GM21786 (cell line): ENCODE measurements around the gene ALOX12B.
A peak's percentile ranks its signal among the peaks of the same experiment; 100 is the strongest.
"Not testable (repeated sequence)": the region's sequence is repeated elsewhere in the genome, so short reads cannot be mapped to it uniquely, and the experiment has no call there.

Experiments
- ATAC-seq: cut with Tn5 transposase; IDR thresholded peaks from one replicate; pipeline ENCODE4 v1.9.1; 2021; ENCODE audit not compliant: unreplicated experiment

The ALOX12B gene

DNA sequence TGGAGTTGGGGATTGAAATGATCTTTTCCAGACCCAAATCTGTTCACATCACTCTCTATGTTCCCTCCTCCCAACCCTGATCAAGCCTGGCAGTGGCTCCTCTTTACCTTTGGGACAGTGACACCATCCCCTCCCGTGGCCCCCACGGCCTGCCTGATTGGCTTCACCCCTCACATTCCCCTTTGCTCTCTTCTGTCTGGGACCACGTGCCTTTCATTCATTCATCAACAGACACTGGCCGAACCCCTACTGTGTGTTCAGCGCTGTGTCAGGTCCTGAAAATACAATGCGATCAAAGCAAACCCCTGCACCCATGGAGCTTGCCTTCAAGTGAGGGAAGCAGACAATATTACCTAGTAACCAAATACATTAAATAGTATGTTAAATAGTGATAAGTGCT, 2.2 kb upstream of the ALOX12B start:
- no peak for ATAC-seq

GRCh38 chr17:8087952-8088230, 375 bp upstream of the ALOX12B start:
- no peak for ATAC-seq

DNA sequence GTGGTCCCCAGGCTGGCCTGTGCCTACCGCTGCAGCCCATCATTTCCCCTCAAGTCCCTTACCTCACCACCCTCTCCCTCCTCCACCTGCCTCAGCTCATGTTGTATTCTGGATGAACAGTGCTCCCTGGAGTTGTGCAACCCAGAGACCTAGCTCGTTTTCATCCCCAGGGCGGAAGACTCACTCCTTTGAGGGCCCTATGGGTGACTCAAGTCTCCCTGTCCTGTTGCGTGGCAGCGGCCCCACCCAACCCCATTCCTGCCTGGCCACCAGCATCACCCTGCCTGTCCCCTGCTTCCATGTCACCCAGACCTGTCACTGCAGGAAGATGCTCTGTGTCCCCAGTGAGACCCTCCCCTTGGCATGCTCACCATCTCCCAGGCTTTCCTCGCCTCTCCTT, 3.3 kb downstream of the ALOX12B start:
- ATAC-seq, result no peak

- ATAC-seq, result no peak
These were observed 5.2 kb downstream of the ALOX12B start for GRCh38 chr17:8082292-8082691.

DNA sequence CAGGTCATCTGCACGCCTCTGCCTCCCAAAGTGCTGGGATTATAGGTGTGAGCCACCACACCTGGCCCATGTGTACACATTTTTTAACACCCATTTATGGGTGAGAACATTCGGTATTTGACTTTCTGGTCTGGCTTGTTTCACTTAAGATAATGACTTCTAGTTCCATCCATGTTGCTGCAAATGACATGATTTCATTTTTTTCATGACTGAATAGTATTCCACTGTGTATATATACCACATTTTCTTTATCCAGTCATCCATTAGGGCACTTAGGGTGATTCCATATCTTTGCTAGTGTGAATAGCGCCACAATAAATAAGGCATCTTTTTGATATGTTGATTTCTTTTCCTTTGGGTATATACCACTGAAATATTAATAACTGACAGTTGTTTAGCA, 5.6 kb downstream of the ALOX12B start:
- no peak for ATAC-seq

DNA sequence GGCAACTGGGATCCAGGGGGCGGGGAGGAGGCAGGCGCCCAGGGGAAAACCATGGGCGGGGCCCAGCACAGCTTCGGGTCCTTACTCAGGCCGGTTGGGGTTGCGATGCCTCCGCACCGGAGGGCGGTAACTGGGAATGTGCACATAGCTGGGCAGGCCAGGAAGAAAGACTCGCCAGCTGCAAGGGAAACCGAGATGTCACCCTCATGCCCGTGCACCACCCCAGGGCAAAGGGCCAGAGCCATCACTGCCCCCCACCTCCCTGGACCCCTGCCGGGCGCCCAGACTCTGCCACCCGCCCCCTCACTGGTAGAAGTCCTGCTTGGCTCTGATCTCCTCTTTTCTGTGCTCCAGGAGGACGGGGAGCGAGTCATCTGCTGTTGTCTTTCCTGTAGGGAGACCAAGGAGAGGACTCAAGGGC, 6.7 kb downstream of the ALOX12B start:
- no peak for ATAC-seq

DNA sequence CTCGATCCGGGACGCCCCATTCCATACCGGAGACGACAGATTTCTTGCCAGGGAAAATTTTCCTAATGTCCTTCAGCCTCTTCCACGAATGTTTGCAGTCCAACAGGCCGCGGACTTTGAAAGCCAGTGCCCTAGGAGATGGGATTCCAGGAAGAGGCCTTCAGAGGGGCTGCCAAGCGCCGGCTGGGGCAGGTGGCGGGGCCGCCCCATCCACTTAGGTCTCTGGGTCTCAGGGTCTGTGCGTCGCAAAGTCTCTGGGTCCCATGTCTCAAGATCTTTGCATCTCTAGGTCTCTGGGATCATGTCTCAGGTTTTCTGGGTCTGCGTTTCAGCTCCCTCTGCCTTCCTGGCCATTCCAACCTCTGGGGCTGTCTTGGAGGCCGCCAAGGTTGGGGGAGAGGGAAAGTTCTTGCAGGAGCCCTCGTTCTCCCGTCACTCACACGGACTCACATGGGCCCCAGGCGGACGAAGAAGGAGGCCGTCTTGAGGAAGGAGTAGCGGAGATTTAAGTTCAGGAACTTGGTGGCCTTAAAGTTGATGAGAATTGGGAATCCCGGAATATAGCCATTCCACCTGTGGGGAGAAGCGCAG, 7.2 kb downstream of the ALOX12B start:
- no peak for ATAC-seq

- peak; percentile 61 for ATAC-seq
These were observed 8.0 kb downstream of the ALOX12B start for GRCh38 chr17:8079291-8080207.

GRCh38 chr17:8077939-8078338, 9.6 kb downstream of the ALOX12B start:
- ATAC-seq, result not testable (repeated sequence)

GRCh38 chr17:8076502-8077266, 10.8 kb downstream of the ALOX12B start:
- no peak for ATAC-seq

- no peak for ATAC-seq
These were observed 11.8 kb downstream of the ALOX12B start for GRCh38 chr17:8075574-8076342.

DNA sequence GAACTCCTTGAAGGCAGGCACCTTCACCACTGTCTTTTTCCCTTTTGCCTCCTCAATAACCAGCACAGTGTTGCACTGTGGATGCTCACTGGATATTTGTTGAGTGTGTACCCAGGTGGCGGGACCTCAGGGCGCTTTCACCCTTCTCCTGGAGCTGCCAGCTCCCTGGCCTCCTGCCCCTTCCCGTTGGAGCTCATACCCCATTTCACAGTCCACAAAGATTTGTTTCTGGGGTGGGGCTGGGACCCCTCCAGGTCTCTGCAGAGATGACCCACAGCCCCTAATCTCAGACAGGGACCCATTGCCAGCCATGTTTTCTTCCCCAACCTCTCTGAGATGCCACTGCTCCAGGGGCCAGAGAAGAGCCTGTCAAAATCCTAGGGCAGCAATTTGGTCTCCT, 12.4 kb downstream of the ALOX12B start:
- no peak for ATAC-seq

GRCh38 chr17:8074554-8074953, 13.0 kb downstream of the ALOX12B start:
- ATAC-seq, result no peak

DNA sequence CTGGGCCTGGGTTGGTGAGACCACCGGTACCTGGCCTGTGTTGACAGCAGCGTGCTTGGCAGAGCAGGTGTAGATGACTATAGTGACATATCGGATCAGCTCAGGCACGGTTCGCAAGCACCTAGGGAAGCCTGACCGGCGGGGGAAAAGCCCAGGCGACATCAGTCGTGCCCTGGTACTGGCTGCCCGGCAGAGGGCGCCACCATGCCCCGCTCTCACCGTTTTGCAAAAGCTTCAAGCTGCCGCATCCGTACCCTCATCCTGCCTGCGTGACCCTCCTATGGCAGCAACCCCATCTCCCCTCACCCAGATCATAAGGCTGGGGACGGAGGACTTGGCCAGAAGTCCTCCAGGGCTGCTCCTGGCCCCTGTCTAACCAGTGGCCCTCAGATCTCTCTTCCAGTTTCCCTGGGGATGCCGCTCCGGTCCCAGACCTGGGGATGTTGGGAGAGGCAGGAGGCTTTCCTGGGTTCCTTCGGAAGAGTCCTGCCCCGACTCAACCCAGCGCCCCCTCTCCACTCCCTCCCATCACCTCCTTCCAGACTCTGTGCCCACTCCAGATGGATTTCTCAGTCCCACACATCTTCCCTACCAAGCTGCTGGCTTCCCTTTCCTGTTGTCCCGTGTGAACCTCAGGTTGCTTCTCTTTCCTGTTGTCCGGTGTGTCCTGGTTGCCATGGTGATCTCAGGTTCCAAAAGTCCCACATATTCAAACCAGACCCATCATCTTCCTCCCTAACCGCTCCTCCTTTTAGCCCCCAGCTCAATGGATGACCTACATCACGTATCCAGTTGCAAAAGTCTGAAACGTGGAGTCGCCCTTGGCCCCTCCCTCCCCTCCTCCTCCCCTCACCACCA, 13.7 kb downstream of the ALOX12B start:
- ATAC-seq, result no peak

DNA sequence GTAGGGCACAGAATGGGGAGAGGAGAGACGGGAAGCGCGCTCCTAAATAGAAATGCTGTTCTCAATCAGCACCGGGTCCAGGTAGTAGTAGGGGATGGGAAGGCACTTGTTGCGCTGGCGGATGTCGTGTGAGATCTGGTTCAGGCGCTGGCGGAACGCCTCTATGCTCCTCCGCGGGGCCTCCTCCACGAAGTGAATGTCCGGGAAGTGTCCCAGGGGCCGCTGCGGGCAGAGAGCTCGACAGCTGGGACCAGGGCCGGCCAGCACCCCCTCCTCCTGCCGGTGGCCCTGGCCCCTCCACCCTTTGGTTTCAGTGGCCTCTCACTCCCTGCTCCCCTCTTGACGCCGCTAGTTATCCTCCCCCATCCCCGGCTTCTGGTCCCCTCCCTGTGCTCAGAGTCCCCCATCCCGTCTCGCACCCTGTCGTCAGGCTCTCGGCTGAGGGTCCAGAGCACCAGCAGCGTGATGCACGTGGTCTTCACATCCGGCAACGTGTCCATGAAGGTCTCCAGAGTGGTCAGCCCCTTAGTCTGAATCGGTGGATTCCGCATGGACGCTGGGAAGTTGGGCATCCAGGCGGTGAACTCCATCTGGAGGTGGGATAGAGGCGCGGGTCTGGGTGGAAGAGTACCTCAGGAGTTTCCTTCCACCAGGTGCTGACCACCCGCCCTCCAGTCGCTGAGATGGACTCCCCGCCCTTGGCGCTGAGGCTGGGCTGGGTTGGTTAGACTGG, 14.6 kb downstream of the ALOX12B start:
- ATAC-seq, result no peak

- ATAC-seq, result no peak
These were observed 15.2 kb downstream of the ALOX12B start for GRCh38 chr17:8072341-8072728.

GRCh38 chr17:8071496-8071895, 16.0 kb downstream of the ALOX12B start:
- no peak for ATAC-seq

- no peak for ATAC-seq
These were observed 18.0 kb downstream of the ALOX12B start for GRCh38 chr17:8069587-8069860.

GRCh38 chr17:8068736-8069586, 18.6 kb downstream of the ALOX12B start:
- ATAC-seq, result no peak
